ENCODE measurements around the gene WAS.

DNA sequence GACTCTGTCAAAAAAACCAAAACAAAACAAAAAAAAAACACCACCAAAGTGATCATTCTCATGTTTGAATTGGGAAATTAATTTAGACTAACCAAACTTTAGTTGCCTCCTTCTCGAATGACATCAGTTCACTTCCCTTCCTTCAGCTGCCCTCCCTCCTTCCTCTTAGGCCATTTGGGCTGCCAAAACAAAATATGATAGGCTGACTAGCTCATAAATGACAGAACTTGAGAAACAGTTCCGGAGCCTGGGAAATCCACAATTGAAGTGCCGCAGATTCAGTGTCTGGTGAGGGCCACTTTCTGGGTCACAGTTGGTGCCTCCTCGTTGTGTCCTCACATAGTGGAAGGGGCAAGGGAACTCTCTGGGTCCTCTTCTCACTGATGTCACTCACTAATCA, 16.1 kb upstream of the WAS start:
- TF ChIP-seq, protein P1, sequence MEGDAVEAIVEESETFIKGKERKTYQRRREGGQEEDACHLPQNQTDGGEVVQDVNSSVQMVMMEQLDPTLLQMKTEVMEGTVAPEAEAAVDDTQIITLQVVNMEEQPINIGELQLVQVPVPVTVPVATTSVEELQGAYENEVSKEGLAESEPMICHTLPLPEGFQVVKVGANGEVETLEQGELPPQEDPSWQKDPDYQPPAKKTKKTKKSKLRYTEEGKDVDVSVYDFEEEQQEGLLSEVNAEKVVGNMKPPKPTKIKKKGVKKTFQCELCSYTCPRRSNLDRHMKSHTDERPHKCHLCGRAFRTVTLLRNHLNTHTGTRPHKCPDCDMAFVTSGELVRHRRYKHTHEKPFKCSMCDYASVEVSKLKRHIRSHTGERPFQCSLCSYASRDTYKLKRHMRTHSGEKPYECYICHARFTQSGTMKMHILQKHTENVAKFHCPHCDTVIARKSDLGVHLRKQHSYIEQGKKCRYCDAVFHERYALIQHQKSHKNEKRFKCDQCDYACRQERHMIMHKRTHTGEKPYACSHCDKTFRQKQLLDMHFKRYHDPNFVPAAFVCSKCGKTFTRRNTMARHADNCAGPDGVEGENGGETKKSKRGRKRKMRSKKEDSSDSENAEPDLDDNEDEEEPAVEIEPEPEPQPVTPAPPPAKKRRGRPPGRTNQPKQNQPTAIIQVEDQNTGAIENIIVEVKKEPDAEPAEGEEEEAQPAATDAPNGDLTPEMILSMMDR (IDR thresholded peaks at IDR 0.05), result no peak
- no peak for TF ChIP-seq POLR2A (IDR thresholded peaks at IDR 0.05)
